PFSK-1 (cell line): Measurements from ENCODE around the gene OR5A1.

Source experiments
- FOXP2 ChIP-seq: optimal IDR thresholded peaks from 2 replicates; pipeline ENCODE3; 2011; ENCODE audit warnings: borderline replicate concordance, control low read depth, inconsistent platforms; ENCODE audit not compliant: insufficient read depth; ENCODE audit errors: extremely low read length, extremely low read depth
- POLR2AphosphoS5 ChIP-seq: IDR thresholded peaks from 2 replicates; pipeline ENCODE4 v1.6.1; 2012; ENCODE audit warnings: low read depth, mild to moderate bottlenecking, control low read depth, low read length, moderate library complexity
- TAF1 ChIP-seq: IDR thresholded peaks from 2 replicates; pipeline ENCODE4 v1.6.1; 2012; ENCODE audit warnings: low read length, control low read depth, borderline replicate concordance; ENCODE audit not compliant: insufficient read depth

DNA sequence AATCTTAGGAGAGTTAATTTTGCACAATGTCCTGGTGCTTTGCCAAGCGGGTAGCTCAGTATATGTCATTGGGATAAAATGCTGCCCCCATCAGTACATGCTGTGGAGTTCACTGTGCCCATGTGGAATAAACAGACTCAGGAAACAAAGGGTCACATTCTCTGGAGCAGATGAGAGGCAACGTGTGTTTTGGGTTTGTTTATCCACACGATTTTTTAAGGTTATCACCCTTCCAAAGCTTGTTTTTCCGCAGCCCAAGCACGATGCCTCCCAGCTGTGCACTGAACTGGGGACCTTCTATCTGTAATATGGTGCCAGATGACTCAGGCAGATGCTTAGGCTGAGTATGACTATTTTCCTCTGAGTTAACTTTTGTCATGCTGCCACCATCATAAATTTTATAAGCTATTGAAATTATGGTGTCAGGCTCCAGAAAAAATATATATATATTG, 26.9 kb downstream of the OR5A1 start:
- TF ChIP-seq POLR2AphosphoS5 (no peak), TAF1 (no peak), FOXP2 (no peak)
